HUES48 (cell line): ENCODE data around the gene PDGFRB.

ENCODE experiments used
- H3K27ac ChIP-seq: one replicate; pipeline ENCODE4 v1.7.0; 2013; ENCODE audit warnings: low read depth, low read length, inconsistent platforms
- H3K27me3 ChIP-seq: 2 replicates; pipeline ENCODE4 v1.6.1; 2013; ENCODE audit warnings: mild to moderate bottlenecking, low read length; ENCODE audit not compliant: control insufficient read depth, insufficient read depth
- H3K36me3 ChIP-seq: 2 replicates; pipeline ENCODE4 v1.6.1; 2013; ENCODE audit warnings: low read length; ENCODE audit not compliant: control insufficient read depth, insufficient read depth
- H3K4me1 ChIP-seq: 2 replicates; pipeline ENCODE4 v1.6.1; 2013; ENCODE audit warnings: mild to moderate bottlenecking, low read length; ENCODE audit not compliant: control insufficient read depth, insufficient read depth
- H3K4me3 ChIP-seq: 2 replicates; pipeline ENCODE4 v1.5.1; 2013; ENCODE audit warnings: mild to moderate bottlenecking, low read depth, low read length
- H3K9ac ChIP-seq: 2 replicates; pipeline ENCODE4 v1.6.1; 2013; ENCODE audit warnings: mild to moderate bottlenecking, low read depth, low read length, moderate library complexity
- H3K9me3 ChIP-seq: 2 replicates; pipeline ENCODE4 v1.6.1; 2013; ENCODE audit warnings: low read length; ENCODE audit not compliant: control insufficient read depth, insufficient read depth

PDGFRB gene

GRCh38 chr5:150155258-150156026 lies at the start of gene PDGFRB:
Gene PDGFRB (minus strand): TSS chr5:150155845. CDS start chr5:150137047, 18,798 bp downstream.
- H3K9ac ChIP-seq, result no peak within 1 kb of the TSS
- H3K27me3 ChIP-seq, result no peaks in the 10 kb centered on the region
- no peaks in the 10 kb centered on the region for H3K36me3 ChIP-seq
- H3K4me3 ChIP-seq, result peak within 1 kb of the TSS; percentile 47
- peaks cover 18% of the 10 kb centered on the region for H3K4me1 ChIP-seq
- no peak within 1 kb of the TSS for H3K27ac ChIP-seq
- H3K9me3 ChIP-seq, result no peaks in the 10 kb centered on the region

- no peaks in the 10 kb centered on the region for H3K9me3 ChIP-seq
- H3K27ac ChIP-seq, result no peak overlapping the region
- no peaks in the 10 kb centered on the region for H3K27me3 ChIP-seq
- H3K36me3 ChIP-seq, result no peaks in the 10 kb centered on the region
- no peak overlapping the region for H3K9ac ChIP-seq
- H3K4me3 ChIP-seq, result no peak overlapping the region
- H3K4me1 ChIP-seq, result peaks cover 12% of the 10 kb centered on the region
Measured at GRCh38 chr5:150204590-150204960, 48.9 kb upstream of the PDGFRB start.

GRCh38 chr5:150203832-150204589 lies 48.4 kb upstream of the PDGFRB start:
- Histone ChIP-seq H3K27me3 (no peaks in the 10 kb centered on the region), H3K36me3 (no peaks in the 10 kb centered on the region), H3K9ac (no peak overlapping the region), H3K27ac (no peak overlapping the region), H3K4me1 (peaks cover 8% of the 10 kb centered on the region), H3K4me3 (no peak overlapping the region), H3K9me3 (no peaks in the 10 kb centered on the region)

- Histone ChIP-seq H3K36me3 (no peaks in the 10 kb centered on the region), H3K27me3 (no peaks in the 10 kb centered on the region; the same call in 1 of the 2 replicates), H3K4me1 (no peaks in the 10 kb centered on the region)
Measured at GRCh38 chr5:150202501-150202900, 46.9 kb upstream of the PDGFRB start.

GRCh38 chr5:150197476-150197875 lies 41.8 kb upstream of the PDGFRB start:
- H3K4me3 ChIP-seq, result no peak overlapping the region
- peaks cover under 1% of the 10 kb centered on the region for H3K27me3 ChIP-seq
- no peak overlapping the region for H3K9ac ChIP-seq
- H3K9me3 ChIP-seq, result no peaks in the 10 kb centered on the region
- H3K36me3 ChIP-seq, result no peaks in the 10 kb centered on the region
- H3K4me1 ChIP-seq, result no peaks in the 10 kb centered on the region
- H3K27ac ChIP-seq, result no peak overlapping the region

More at GRCh38 chr5:150202501-150202900, 46.9 kb upstream of the PDGFRB start:
- Histone ChIP-seq H3K9me3 (no peaks in the 10 kb centered on the region), H3K9ac (no peak overlapping the region), H3K27ac (no peak overlapping the region), H3K4me3 (no peak overlapping the region)

GRCh38 chr5:150196986-150197385 lies 41.3 kb upstream of the PDGFRB start:
- H3K4me1 ChIP-seq, result no peaks in the 10 kb centered on the region

GRCh38 chr5:150196514-150196913 lies 40.9 kb upstream of the PDGFRB start:
- H3K27ac ChIP-seq, result no peak overlapping the region
- no peaks in the 10 kb centered on the region for H3K9me3 ChIP-seq
- peaks cover 10% of the 10 kb centered on the region for H3K27me3 ChIP-seq
- no peak overlapping the region for H3K9ac ChIP-seq
- no peaks in the 10 kb centered on the region for H3K36me3 ChIP-seq
- no peaks in the 10 kb centered on the region for H3K4me1 ChIP-seq
- no peak overlapping the region for H3K4me3 ChIP-seq

More at GRCh38 chr5:150196986-150197385, 41.3 kb upstream of the PDGFRB start:
- no peaks in the 10 kb centered on the region for H3K36me3 ChIP-seq
- no peak overlapping the region for H3K27ac ChIP-seq
- no peak overlapping the region for H3K9ac ChIP-seq
- H3K4me3 ChIP-seq, result no peak overlapping the region
- no peaks in the 10 kb centered on the region for H3K9me3 ChIP-seq
- peaks cover 5% of the 10 kb centered on the region for H3K27me3 ChIP-seq

GRCh38 chr5:150195736-150196485 lies 40.3 kb upstream of the PDGFRB start:
- H3K4me1 ChIP-seq, result no peaks in the 10 kb centered on the region
- no peak overlapping the region for H3K27ac ChIP-seq
- no peak overlapping the region for H3K9ac ChIP-seq
- H3K9me3 ChIP-seq, result no peaks in the 10 kb centered on the region
- H3K27me3 ChIP-seq, result peaks cover 15% of the 10 kb centered on the region
- H3K4me3 ChIP-seq, result no peak overlapping the region
- H3K36me3 ChIP-seq, result no peaks in the 10 kb centered on the region

GRCh38 chr5:150192462-150192861 lies 36.8 kb upstream of the PDGFRB start:
- no peaks in the 10 kb centered on the region for H3K36me3 ChIP-seq
- no peak overlapping the region for H3K27ac ChIP-seq
- no peak overlapping the region for H3K9ac ChIP-seq
- H3K9me3 ChIP-seq, result no peaks in the 10 kb centered on the region
- H3K27me3 ChIP-seq, result peaks cover 49% of the 10 kb centered on the region
- no peaks in the 10 kb centered on the region for H3K4me1 ChIP-seq
- H3K4me3 ChIP-seq, result no peak overlapping the region

- Histone ChIP-seq H3K27ac (no peak overlapping the region), H3K4me3 (0 out of 2 replicates have a peak overlapping the region, but pooled peaks have one; percentile 56), H3K4me1 (peaks cover 7% of the 10 kb centered on the region; the same call in 1 of the 2 replicates), H3K9ac (no peak overlapping the region), H3K9me3 (no peaks in the 10 kb centered on the region), H3K27me3 (peaks cover 64% of the 10 kb centered on the region), H3K36me3 (no peaks in the 10 kb centered on the region)
Measured at GRCh38 chr5:150190987-150191386, 35.3 kb upstream of the PDGFRB start.
